GM13976 (cell line): ENCODE measurements around the gene FNDC7.

Experiments used
- DNase-seq: peaks from one replicate; pipeline ENCODE4 v3.0.0; 2012; ENCODE audit warnings: low spot score
- in situ Hi-C: fragments of 300-500 bp; cut with MboI; formaldehyde crosslinking; loops from one replicate; pipeline ENCODE4 v1.12.0; 2022; ENCODE audit warnings: low sequenced_read_pairs, mixed read lengths, inconsistent platforms; ENCODE audit not compliant: unreplicated experiment
- TF ChIP-seq, protein P1 (sequence below): IDR thresholded peaks from 2 replicates; pipeline ENCODE4 v1.5.1; 2012; ENCODE audit warnings: borderline replicate concordance, mild to moderate bottlenecking; ENCODE audit not compliant: insufficient read depth; ENCODE audit errors: extremely low read depth, missing control alignments, control extremely low read depth

The FNDC7 gene

GRCh38 chr1:108749081-108749480 lies 36.4 kb downstream of the FNDC7 start:
- TF ChIP-seq, protein P1, sequence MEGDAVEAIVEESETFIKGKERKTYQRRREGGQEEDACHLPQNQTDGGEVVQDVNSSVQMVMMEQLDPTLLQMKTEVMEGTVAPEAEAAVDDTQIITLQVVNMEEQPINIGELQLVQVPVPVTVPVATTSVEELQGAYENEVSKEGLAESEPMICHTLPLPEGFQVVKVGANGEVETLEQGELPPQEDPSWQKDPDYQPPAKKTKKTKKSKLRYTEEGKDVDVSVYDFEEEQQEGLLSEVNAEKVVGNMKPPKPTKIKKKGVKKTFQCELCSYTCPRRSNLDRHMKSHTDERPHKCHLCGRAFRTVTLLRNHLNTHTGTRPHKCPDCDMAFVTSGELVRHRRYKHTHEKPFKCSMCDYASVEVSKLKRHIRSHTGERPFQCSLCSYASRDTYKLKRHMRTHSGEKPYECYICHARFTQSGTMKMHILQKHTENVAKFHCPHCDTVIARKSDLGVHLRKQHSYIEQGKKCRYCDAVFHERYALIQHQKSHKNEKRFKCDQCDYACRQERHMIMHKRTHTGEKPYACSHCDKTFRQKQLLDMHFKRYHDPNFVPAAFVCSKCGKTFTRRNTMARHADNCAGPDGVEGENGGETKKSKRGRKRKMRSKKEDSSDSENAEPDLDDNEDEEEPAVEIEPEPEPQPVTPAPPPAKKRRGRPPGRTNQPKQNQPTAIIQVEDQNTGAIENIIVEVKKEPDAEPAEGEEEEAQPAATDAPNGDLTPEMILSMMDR = no peak
- in situ Hi-C loops = no loop called here
- no peak for DNase-seq

GRCh38 chr1:108750476-108751181 lies 37.9 kb downstream of the FNDC7 start:
- TF ChIP-seq, protein P1 = no peak
- in situ Hi-C loops = no loop called here
- no peak for DNase-seq

GRCh38 chr1:108753363-108753762 lies 40.7 kb downstream of the FNDC7 start:
- no peak for DNase-seq
- TF ChIP-seq, protein P1 = no peak
- in situ Hi-C loops = no loop called here

GRCh38 chr1:108758796-108759195 lies 46.1 kb downstream of the FNDC7 start:
- TF ChIP-seq, protein P1 = no peak
- in situ Hi-C loops = no loop called here
- no peak for DNase-seq

DNA sequence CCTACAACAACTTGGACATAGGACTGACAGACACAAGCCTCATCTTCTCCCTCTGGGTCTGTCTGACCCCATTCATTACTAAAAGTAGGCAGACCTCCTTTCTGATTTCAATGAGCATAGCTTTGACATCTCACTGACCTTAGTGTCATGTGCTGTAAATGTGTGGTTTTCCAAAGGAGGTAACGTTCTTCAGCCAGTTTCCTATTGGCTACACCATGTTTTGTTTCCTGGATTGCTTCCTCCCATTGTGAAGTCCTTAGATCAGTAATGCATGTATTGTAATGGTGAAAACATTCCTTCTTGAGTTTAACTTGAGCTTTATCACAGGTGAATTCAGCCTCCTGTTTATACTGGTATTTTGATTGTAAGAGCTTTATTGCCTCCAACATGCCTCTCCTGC lies 54.4 kb downstream of the FNDC7 start:
- in situ Hi-C loops = no loop called here
- TF ChIP-seq, protein P1 = no peak
- DNase-seq = no peak

GRCh38 chr1:108767708-108768107 lies 55.0 kb downstream of the FNDC7 start:
- in situ Hi-C loops = no loop called here
- TF ChIP-seq, protein P1 = no peak
- no peak for DNase-seq

- in situ Hi-C loops = no loop called here
- DNase-seq = no peak
- TF ChIP-seq, protein P1 = no peak
Observed at GRCh38 chr1:108777839-108778238, 65.1 kb downstream of the FNDC7 start.
